ENCODE data around the gene PLXNA3. TPM values are rescaled to one million over a fixed set of nuclear protein-coding genes. Genes with fewer than 3 reads are reported as not detected.

Gene PLXNA3
- total RNA-seq, 1 donor from 2014 or later, result 4.3 TPM

GRCh38 chrX:154506483-154507332, 48.6 kb downstream of the PLXNA3 start:
- H4K20me1 ChIP-seq (ENCODE audit: low read depth), result no peaks in the 10 kb centered on the region
- no peak overlapping the region for H3K4me2 ChIP-seq
- H3K36me3 Mint-ChIP-seq, result peaks cover 15% of the 10 kb centered on the region
- H3K27ac Mint-ChIP-seq, result no peak overlapping the region
- no peaks in the 10 kb centered on the region for H3K4me1 Mint-ChIP-seq
- no peak overlapping the region for H3K4me3 ChIP-seq
- H3K9me3 Mint-ChIP-seq, result peaks cover 21% of the 10 kb centered on the region
- peaks cover 3% of the 10 kb centered on the region for H3K9me3 ChIP-seq (ENCODE audit: low read depth)
- DNase-seq (ENCODE audit: low spot score), result no peak
- H3K27me3 Mint-ChIP-seq (ENCODE audit: insufficient read depth, low read depth), result peaks cover 7% of the 10 kb centered on the region
- no peak overlapping the region for H3K4me3 Mint-ChIP-seq
- H3K27me3 ChIP-seq, result no peaks in the 10 kb centered on the region
- no peak overlapping the region for H3K9ac ChIP-seq
- H3K36me3 ChIP-seq, result no peaks in the 10 kb centered on the region
- H3F3A ChIP-seq (ENCODE audit: low read depth), result no peaks in the 10 kb centered on the region
- H3K4me1 ChIP-seq, result no peaks in the 10 kb centered on the region
- no peak overlapping the region for H2AFZ ChIP-seq (replicated peaks)
- H3K27ac ChIP-seq, result no peak overlapping the region
- TF ChIP-seq CTCF (IDR thresholded peaks at IDR 0.05) (no peak), EZH2phosphoT487 (IDR thresholded peaks at IDR 0.05) (no peak), EZH2 (IDR thresholded peaks at IDR 0.05) (no peak)
- no peaks in the 10 kb centered on the region for H3K79me2 ChIP-seq (ENCODE audit: low read depth)

GRCh38 chrX:154507673-154508383, 49.7 kb downstream of the PLXNA3 start:
- Mint-ChIP-seq H3K4me1 (no peaks in the 10 kb centered on the region), H3K9me3 (peaks cover 18% of the 10 kb centered on the region), H3K27ac (no peak overlapping the region), H3K4me3 (no peak overlapping the region), H3K36me3 (peaks cover 15% of the 10 kb centered on the region), H3K27me3 (ENCODE audit: insufficient read depth, low read depth) (peaks cover 6% of the 10 kb centered on the region)
- Histone ChIP-seq H3F3A (ENCODE audit: low read depth) (no peaks in the 10 kb centered on the region), H2AFZ (replicated peaks) (no peak overlapping the region), H3K27me3 (no peaks in the 10 kb centered on the region), H4K20me1 (ENCODE audit: low read depth) (no peaks in the 10 kb centered on the region), H3K9me3 (ENCODE audit: low read depth) (peaks cover 3% of the 10 kb centered on the region), H3K9ac (no peak overlapping the region), H3K4me3 (no peak overlapping the region), H3K36me3 (no peaks in the 10 kb centered on the region), H3K79me2 (ENCODE audit: low read depth) (no peaks in the 10 kb centered on the region), H3K4me1 (no peaks in the 10 kb centered on the region), H3K27ac (no peak overlapping the region), H3K4me2 (no peak overlapping the region)
- DNase-seq (ENCODE audit: low spot score), result no peak
- TF ChIP-seq CTCF (IDR thresholded peaks at IDR 0.05) (no peak), EZH2phosphoT487 (IDR thresholded peaks at IDR 0.05) (no peak), EZH2 (IDR thresholded peaks at IDR 0.05) (no peak)

- no peak overlapping the region for H3K27ac Mint-ChIP-seq
- Histone ChIP-seq H3K9me3 (ENCODE audit: low read depth) (peaks cover 3% of the 10 kb centered on the region), H3F3A (ENCODE audit: low read depth) (no peaks in the 10 kb centered on the region), H2AFZ (replicated peaks) (no peak overlapping the region), H3K27me3 (no peaks in the 10 kb centered on the region), H4K20me1 (ENCODE audit: low read depth) (no peaks in the 10 kb centered on the region), H3K9ac (no peak overlapping the region), H3K36me3 (no peaks in the 10 kb centered on the region), H3K4me2 (no peak overlapping the region), H3K79me2 (ENCODE audit: low read depth) (no peaks in the 10 kb centered on the region), H3K27ac (no peak overlapping the region), H3K4me3 (no peak overlapping the region), H3K4me1 (no peaks in the 10 kb centered on the region)
- no peak for DNase-seq (ENCODE audit: low spot score)
- no peaks in the 10 kb centered on the region for H3K4me1 Mint-ChIP-seq
- TF ChIP-seq EZH2 (IDR thresholded peaks at IDR 0.05), result no peak
- TF ChIP-seq CTCF (IDR thresholded peaks at IDR 0.05), result no peak
- TF ChIP-seq EZH2phosphoT487 (IDR thresholded peaks at IDR 0.05), result no peak
- H3K4me3 Mint-ChIP-seq, result no peak overlapping the region
- H3K36me3 Mint-ChIP-seq, result peaks cover 15% of the 10 kb centered on the region
- H3K27me3 Mint-ChIP-seq (ENCODE audit: insufficient read depth, low read depth), result peaks cover 5% of the 10 kb centered on the region
- H3K9me3 Mint-ChIP-seq, result peaks cover 16% of the 10 kb centered on the region
These were observed 50.3 kb downstream of the PLXNA3 start for GRCh38 chrX:154508384-154508745.

All from neural progenitor cell (in vitro differentiated cells).